ENCODE data around the gene KCNQ1. TPM values are rescaled to one million over a fixed set of nuclear protein-coding genes. Genes with fewer than 3 reads are reported as not detected.

Gene KCNQ1
- total RNA-seq, 6 donors from 2014 or later = 18.0 to 45.4 (median 32.7) TPM

- Histone ChIP-seq H3K27ac (no peak overlapping the region), H3K9me3 (no peaks in the 10 kb centered on the region), H3K27me3 (no peaks in the 10 kb centered on the region), H3K4me1 (peaks cover 0 to 16% (median 10%) of the 10 kb centered on the region in 4 donors), H3K36me3 (peaks cover 0 to 12% (median 0%) of the 10 kb centered on the region in 4 donors), H3K4me3 (no peak overlapping the region)
- peak; percentile 11 to 50 for DNase-seq
- 74% methylated on average over 10 to 15 of the region's 15 CpGs for WGBS, 2 donors
- no peak for ATAC-seq (ENCODE audit: low FRiP score in 2 of 2)
- TF ChIP-seq POLR2AphosphoS5 (IDR thresholded peaks at IDR 0.05) (no peak), POLR2A (IDR thresholded peaks at IDR 0.05) (no peak), CTCF (IDR thresholded peaks at IDR 0.05) (no peak), EP300 (IDR thresholded peaks at IDR 0.05) (no peak)
These were observed 79.8 kb downstream of the KCNQ1 start for GRCh38 chr11:2524446-2525165.

GRCh38 chr11:2525166-2525861 is 80.5 kb downstream of the KCNQ1 start:
- Histone ChIP-seq H3K4me1 (peaks cover 0 to 16% (median 10%) of the 10 kb centered on the region in 4 donors), H3K4me3 (no peak overlapping the region), H3K36me3 (peaks cover 0 to 16% (median 0%) of the 10 kb centered on the region in 4 donors), H3K27ac (no peak overlapping the region), H3K9me3 (no peaks in the 10 kb centered on the region), H3K27me3 (no peaks in the 10 kb centered on the region)
- DNase-seq (peak; percentile 12 to 54), ATAC-seq (ENCODE audit: low FRiP score in 2 of 2) (no peak)
- TF ChIP-seq CTCF (IDR thresholded peaks at IDR 0.05) (no peak), EP300 (IDR thresholded peaks at IDR 0.05) (no peak), POLR2AphosphoS5 (IDR thresholded peaks at IDR 0.05) (no peak), POLR2A (IDR thresholded peaks at IDR 0.05) (no peak)
- WGBS, 2 donors = 79 to 83% methylated on average over 10 to 17 of the region's 17 CpGs

GRCh38 chr11:2525941-2526807 is 81.4 kb downstream of the KCNQ1 start:
- DNase-seq (peak; percentile 19 to 72), ATAC-seq (ENCODE audit: low FRiP score in 2 of 2) (no peak)
- Histone ChIP-seq H3K4me1 (peaks cover 0 to 17% (median 10%) of the 10 kb centered on the region in 4 donors), H3K36me3 (peaks cover 0 to 16% (median 0%) of the 10 kb centered on the region in 4 donors), H3K4me3 (no peak overlapping the region), H3K27ac (peak overlapping the region in 3 of 4 donors; percentile 13 to 73 (median 52)), H3K27me3 (no peaks in the 10 kb centered on the region), H3K9me3 (no peaks in the 10 kb centered on the region)
- 70 to 85% methylated on average over 13 to 15 of the region's 15 CpGs for WGBS, 2 donors
- no peak for TF ChIP-seq POLR2AphosphoS5 (IDR thresholded peaks at IDR 0.05)
- no peak for TF ChIP-seq POLR2A (IDR thresholded peaks at IDR 0.05)
- TF ChIP-seq CTCF (IDR thresholded peaks at IDR 0.05) = no peak
- TF ChIP-seq EP300 (IDR thresholded peaks at IDR 0.05) = no peak

- Histone ChIP-seq H3K9me3 (no peaks in the 10 kb centered on the region), H3K27me3 (no peaks in the 10 kb centered on the region), H3K4me1 (peaks cover 0 to 23% (median 12%) of the 10 kb centered on the region in 4 donors), H3K36me3 (peaks cover 0 to 16% (median 0%) of the 10 kb centered on the region in 4 donors), H3K4me3 (peak overlapping the region in 2 of 4 donors; percentile 4 to 29), H3K27ac (peak overlapping the region in 3 of 4 donors; percentile 13 to 73 (median 52))
- WGBS, 2 donors = 34 to 47% methylated on average over 12 to 17 of the region's 25 CpGs
- TF ChIP-seq EP300 (IDR thresholded peaks at IDR 0.05) (no peak), POLR2AphosphoS5 (IDR thresholded peaks at IDR 0.05) (no peak), POLR2A (IDR thresholded peaks at IDR 0.05) (no peak), CTCF (IDR thresholded peaks at IDR 0.05) (peak in 4 of 6 experiments; percentile 17 to 48 (median 38))
- ATAC-seq (ENCODE audit: low FRiP score in 2 of 2) (peak; percentile 2 to 64), DNase-seq (peak; percentile 65 to 77)
These were observed 82.1 kb downstream of the KCNQ1 start for GRCh38 chr11:2526808-2527381.

All from upper lobe of left lung (tissue), 6 donors.